Spleen (tissue), 11 donors: ENCODE data around the gene U2AF1L4. TPM values are rescaled to one million over a fixed set of nuclear protein-coding genes. Genes with fewer than 3 reads are reported as not detected.
A peak's percentile ranks its signal among the peaks of the same experiment; 100 is the strongest.

Experiments
- DNase-seq: peaks from one replicate; pipeline ENCODE4 v3.0.0-alpha.2; 2020
- H3K27ac ChIP-seq, 8 donors: fragments of 200-600 bp; sonication (generic) in 7 of 8; 1 replicate in 4 of 8; 2 replicates in 4 of 8; pipeline versions ENCODE4 v1.5.0 to v1.8.0; 2016 to 2021; ENCODE audit warnings: inconsistent platforms in 4 of 8, mild to moderate bottlenecking in 4 of 8, moderate library complexity in 1 of 8
- H3K27me3 ChIP-seq, 7 donors: fragments of 200-600 bp; sonication (generic) in 6 of 7; replicated peaks in 1 of 7; 1 replicate in 4 of 7; 2 replicates in 3 of 7; pipeline versions ENCODE4 v1.5.0 to v1.8.0; 2016 to 2021; ENCODE audit warnings: inconsistent platforms in 3 of 7, mild to moderate bottlenecking in 1 of 7
- H3K36me3 ChIP-seq, 6 donors: fragments of 200-600 bp; sonication (generic) in 5 of 6; 1 replicate in 4 of 6; 2 replicates in 2 of 6; pipeline versions ENCODE4 v1.5.0 to v1.8.0; 2016 to 2021; ENCODE audit warnings: inconsistent platforms in 2 of 6
- H3K4me1 ChIP-seq, 6 donors: fragments of 200-600 bp; sonication (generic) in 5 of 6; 1 replicate in 3 of 6; 2 replicates in 3 of 6; pipeline versions ENCODE4 v1.5.0 to v1.8.0; 2016 to 2021; ENCODE audit warnings: inconsistent platforms in 3 of 6
- H3K4me3 ChIP-seq, 8 donors: fragments of 200-600 bp; sonication (generic) in 7 of 8; 1 replicate in 4 of 8; 2 replicates in 4 of 8; pipeline versions ENCODE4 v1.5.0 to v1.8.0; 2016 to 2021; ENCODE audit warnings: inconsistent platforms in 4 of 8, mild to moderate bottlenecking in 4 of 8, moderate library complexity in 2 of 8
- H3K9me3 ChIP-seq, 8 donors: fragments of 200-600 bp; sonication (generic) in 7 of 8; 1 replicate in 4 of 8; 2 replicates in 4 of 8; pipeline versions ENCODE4 v1.5.0 to v1.8.0; 2016 to 2021; ENCODE audit warnings: inconsistent platforms in 4 of 8
- POLR2A ChIP-seq, 3 donors: fragments of 450-650 bp; IDR thresholded peaks; one replicate each; pipeline ENCODE4 v1.5.1; 2017; ENCODE audit warnings: antibody characterized with exemption in 3 of 3, mild to moderate bottlenecking in 1 of 3
- POLR2AphosphoS5 ChIP-seq, 3 donors: sonication (generic); formaldehyde crosslinking; IDR thresholded peaks; one replicate each; pipeline ENCODE4 v1.5.1; 2017; ENCODE audit warnings: antibody characterized with exemption in 3 of 3
- WGBS, 5 donors: extraction: QIAGEN DNeasy Blood & Tissue Kit in 3 of 5; methylation state at CpG; one replicate each; pipeline versions ENCODE4 v1.1.5 to v1.1.7; 2013 to 2018; 5-methylcytosine and 5-hydroxymethylcytosine counted together
- intact Hi-C: fragments of 100-400 bp; cut with DNase I; formaldehyde crosslinking; loops from one replicate; pipeline ENCODE4 v1.15.0; 2023; ENCODE audit warnings: low total_unique reads
- polyA plus RNA-seq, 3 donors: library from polyadenylated mRNA; stranded (reverse); fragments of 200-250 nt; gene quantifications; one replicate each; pipeline ENCODE4 v1.2.1, GENCODE V29; 2013
- total RNA-seq, 7 donors: library from RNA; depleted of rRNA in 3 of 7; stranded (reverse); fragments of >200 nt in 3 of 7; fragmentation: NEBNext Ultra II Directional in 4 of 7; extraction: Animal tissue kit (Norgen Biotek cat#: 25700) in 4 of 7; gene quantifications; one replicate each; pipeline versions ENCODE4 v1.1.0 to v1.2.1, GENCODE V29; 2016 to 2021
- TF ChIP-seq, protein P1 (sequence below), 11 experiments: fragments of 200-600 bp in 7 of 11; fragments of 450-650 bp in 4 of 11; sonication (generic) in 4 of 11; IDR thresholded peaks in 8 of 11; conservative IDR thresholded peaks in 3 of 11; 1 replicate in 7 of 11; 2 replicates in 4 of 11; pipeline versions ENCODE4 v1.4.0 to v1.8.0; 2016 to 2021; ENCODE audit warnings: antibody characterized with exemption in 11 of 11, inconsistent platforms in 4 of 11, mild to moderate bottlenecking in 1 of 11
- donor health status: healthy with polysubstance abuse.
- donor health status: DM: no; HTN: no; CAD: no; lungs with moderate emphysema.
- donor health status: DM: no; HTN: no; CAD: no.
- donor health status: Bipolar disorder and iron deficiency.
- donor health status: healthy.
- donor health status: DM: no; HTN: no; CAD: no.
- donor health status: DM: yes; HTN: yes; CAD: no.

U2AF1L4 gene
- total and polyA plus RNA-seq, 10 donors = 27.2 to 96.5 (median 29.9) TPM

DNA sequence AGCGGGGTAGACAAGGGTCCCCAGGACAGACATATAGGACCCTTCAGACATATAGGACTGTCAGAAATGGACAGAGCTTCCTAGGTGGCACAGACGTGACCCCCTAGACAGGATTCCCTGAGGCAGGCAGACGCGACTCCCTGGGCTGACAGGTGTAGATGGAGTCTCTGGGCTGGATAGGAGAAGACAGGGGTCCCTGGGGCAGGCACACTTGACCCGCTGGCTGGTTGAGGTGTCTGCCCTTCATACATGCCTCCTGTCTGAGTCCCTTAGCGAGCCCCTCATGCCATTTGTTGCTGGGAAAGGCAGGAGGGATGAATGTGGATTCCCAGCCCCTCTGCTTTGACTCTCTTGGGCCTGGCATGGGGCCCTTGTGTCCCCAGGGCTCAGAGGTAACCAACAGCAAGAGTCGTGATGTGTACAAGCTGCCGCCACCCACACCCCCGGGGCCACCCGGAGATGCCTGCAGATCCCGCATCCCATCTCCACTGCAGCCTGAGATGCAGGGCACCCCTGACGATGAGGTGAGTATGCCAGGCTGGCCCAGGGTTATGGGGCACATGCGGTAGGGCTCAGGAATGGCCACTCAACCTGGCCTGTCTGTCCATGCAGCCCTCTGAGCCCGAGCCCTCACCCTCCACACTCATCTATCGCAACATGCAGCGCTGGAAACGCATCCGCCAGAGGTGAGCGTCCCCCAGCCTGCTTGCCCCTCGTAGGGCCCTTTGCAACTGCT, 8.6 kb upstream of the U2AF1L4 start:
- Histone ChIP-seq H3K9me3 (no peaks in the 10 kb centered on the region), H3K4me3 (no peak overlapping the region), H3K36me3 (peaks cover 0 to 44% (median 29%) of the 10 kb centered on the region in 6 donors), H3K27me3 (peaks cover 0 to 23% (median 4%) of the 10 kb centered on the region in 7 donors), H3K4me1 (peaks cover 30 to 59% (median 46%) of the 10 kb centered on the region in 6 donors), H3K27ac (no peak overlapping the region)
- TF ChIP-seq POLR2AphosphoS5 (IDR thresholded peaks at IDR 0.05) = peak in 1 of 3 donors; percentile 44
- TF ChIP-seq, protein P1, sequence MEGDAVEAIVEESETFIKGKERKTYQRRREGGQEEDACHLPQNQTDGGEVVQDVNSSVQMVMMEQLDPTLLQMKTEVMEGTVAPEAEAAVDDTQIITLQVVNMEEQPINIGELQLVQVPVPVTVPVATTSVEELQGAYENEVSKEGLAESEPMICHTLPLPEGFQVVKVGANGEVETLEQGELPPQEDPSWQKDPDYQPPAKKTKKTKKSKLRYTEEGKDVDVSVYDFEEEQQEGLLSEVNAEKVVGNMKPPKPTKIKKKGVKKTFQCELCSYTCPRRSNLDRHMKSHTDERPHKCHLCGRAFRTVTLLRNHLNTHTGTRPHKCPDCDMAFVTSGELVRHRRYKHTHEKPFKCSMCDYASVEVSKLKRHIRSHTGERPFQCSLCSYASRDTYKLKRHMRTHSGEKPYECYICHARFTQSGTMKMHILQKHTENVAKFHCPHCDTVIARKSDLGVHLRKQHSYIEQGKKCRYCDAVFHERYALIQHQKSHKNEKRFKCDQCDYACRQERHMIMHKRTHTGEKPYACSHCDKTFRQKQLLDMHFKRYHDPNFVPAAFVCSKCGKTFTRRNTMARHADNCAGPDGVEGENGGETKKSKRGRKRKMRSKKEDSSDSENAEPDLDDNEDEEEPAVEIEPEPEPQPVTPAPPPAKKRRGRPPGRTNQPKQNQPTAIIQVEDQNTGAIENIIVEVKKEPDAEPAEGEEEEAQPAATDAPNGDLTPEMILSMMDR (IDR thresholded peaks at IDR 0.05 in 8 of 11, conservative IDR thresholded peaks at IDR 0.05 in 3 of 11) = no peak
- no peak for TF ChIP-seq POLR2A (IDR thresholded peaks at IDR 0.05)
- intact Hi-C loops = no loop called here
- 89 to 99% (median 97%) methylated on average over 11 to 20 of the region's 20 CpGs for WGBS, 5 donors
- DNase-seq = peak; percentile 37

DNA sequence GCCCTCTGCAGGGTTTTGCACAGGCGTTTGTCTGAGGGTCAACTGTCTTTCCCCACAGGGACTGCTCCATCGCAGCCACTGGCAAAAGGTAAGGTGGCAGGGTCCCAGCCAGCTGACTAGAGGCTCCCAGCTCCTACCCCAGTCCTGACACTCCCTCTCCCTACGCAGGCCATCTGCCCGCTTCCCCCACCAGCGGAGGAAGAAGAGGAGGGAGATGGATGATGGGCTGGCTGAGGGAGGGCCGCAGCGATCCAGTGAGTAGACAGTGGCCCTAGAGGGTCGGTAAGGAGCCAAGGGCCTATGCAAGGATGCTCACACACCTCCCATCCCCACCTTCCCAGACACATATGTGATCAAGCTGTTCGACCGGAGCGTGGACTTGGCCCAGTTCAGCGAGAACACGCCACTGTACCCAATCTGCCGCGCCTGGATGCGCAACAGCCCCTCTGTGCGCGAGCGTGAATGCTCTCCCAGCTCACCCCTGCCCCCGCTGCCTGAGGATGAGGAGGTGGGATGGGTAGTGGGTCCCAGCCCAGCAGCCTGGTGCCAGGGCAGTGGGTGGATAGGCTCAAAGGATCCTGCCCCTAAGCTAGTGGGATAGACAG, 7.6 kb upstream of the U2AF1L4 start:
- H3K9me3 ChIP-seq = no peaks in the 10 kb centered on the region
- 96 to 98% (median 96%) methylated on average over 18 to 20 of the region's 20 CpGs for WGBS, 5 donors
- intact Hi-C loops = no loop called here
- H3K4me1 ChIP-seq = peaks cover 30 to 59% (median 46%) of the 10 kb centered on the region in 6 donors
- H3K27ac ChIP-seq = no peak overlapping the region
- H3K36me3 ChIP-seq = peaks cover 0 to 44% (median 29%) of the 10 kb centered on the region in 6 donors
- DNase-seq = peak; percentile 69
- no peak overlapping the region for H3K4me3 ChIP-seq
- TF ChIP-seq POLR2A (IDR thresholded peaks at IDR 0.05) (no peak), POLR2AphosphoS5 (IDR thresholded peaks at IDR 0.05) (peak in 1 of 3 donors; percentile 11)
- TF ChIP-seq, protein P1 (IDR thresholded peaks at IDR 0.05 in 8 of 11, conservative IDR thresholded peaks at IDR 0.05 in 3 of 11) = no peak
- peaks cover 0 to 23% (median 4%) of the 10 kb centered on the region in 7 donors for H3K27me3 ChIP-seq

DNA sequence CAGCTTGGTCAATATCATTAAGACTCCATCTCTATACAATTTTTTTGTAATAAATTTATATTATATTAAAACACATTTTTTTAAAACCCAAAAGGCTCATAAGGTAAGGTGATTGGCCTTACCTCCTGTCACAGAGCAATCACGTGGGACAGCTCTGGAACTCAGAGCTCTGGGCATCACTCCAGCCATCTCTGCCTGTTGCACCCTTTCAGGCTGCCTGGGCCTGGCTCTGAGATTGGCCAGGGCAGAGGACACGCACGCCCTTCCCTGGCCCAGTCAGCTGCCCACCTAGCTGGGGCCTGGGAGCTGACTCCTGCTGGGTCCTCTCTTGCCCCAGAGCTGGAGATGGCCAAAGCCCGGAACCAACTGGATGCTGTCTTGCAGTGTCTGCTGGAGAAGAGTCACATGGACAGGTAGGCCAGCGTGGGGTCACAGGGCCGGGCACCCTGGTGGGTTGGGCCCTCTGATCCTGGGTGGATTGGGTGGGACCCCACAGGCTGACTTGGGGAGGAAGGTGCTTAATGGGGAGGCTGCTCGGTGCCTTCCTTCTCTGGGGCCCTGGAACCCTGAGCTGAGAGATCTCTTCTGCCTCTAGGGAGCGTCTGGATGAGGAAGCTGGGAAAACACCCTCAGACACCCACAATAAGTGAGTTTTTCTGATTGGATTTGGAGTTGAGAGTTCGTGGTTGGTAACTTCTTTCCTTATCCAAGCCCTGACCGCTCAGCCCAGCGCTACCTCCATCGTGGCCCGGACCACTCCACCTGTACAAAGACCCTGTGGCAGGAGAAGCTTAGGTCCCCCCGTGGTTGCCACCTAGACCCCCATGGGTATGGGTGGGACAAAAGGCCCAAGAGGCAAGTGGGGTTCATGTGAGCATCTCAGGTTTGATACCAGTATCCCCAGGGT, 6.9 kb upstream of the U2AF1L4 start:
- H3K27ac ChIP-seq = no peak overlapping the region

More for the DNA sequence above, 6.9 kb upstream of the U2AF1L4 start:
- peaks cover 0 to 44% (median 29%) of the 10 kb centered on the region in 6 donors for H3K36me3 ChIP-seq
- intact Hi-C loops = no loop called here
- peaks cover 0 to 21% (median 4%) of the 10 kb centered on the region in 7 donors for H3K27me3 ChIP-seq
- 86 to 95% (median 89%) methylated on average over 13 to 14 of the region's 14 CpGs for WGBS, 5 donors
- peak; percentile 75 for DNase-seq
- H3K9me3 ChIP-seq = no peaks in the 10 kb centered on the region
- peaks cover 30 to 61% (median 45%) of the 10 kb centered on the region in 6 donors for H3K4me1 ChIP-seq
- no peak overlapping the region for H3K4me3 ChIP-seq
- no peak for TF ChIP-seq POLR2A (IDR thresholded peaks at IDR 0.05)
- no peak for TF ChIP-seq POLR2AphosphoS5 (IDR thresholded peaks at IDR 0.05)
- TF ChIP-seq, protein P1 (IDR thresholded peaks at IDR 0.05 in 8 of 11, conservative IDR thresholded peaks at IDR 0.05 in 3 of 11) = no peak
